ENCODE measurements around the gene UTP25.

DNA sequence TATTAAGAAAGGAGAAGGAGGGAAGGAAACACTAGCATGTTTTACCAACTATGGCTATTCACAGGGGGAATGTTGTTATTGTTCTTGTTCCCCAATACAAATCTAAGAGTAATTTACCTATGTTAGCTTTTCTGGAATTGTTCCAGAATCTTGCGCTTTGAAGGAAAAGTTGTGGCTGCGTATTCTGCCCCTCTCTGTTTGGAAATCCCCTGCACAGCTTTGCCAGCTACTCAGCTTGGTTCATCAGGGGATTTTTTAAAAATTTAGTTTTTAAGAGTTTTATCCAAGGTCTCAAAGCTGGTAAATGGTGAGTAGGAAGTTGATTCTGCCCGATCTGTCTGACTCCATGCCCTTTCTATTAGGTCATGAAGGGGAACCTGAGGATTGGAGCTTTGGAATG, 12.3 kb upstream of the UTP25 start:
- no peak for TF ChIP-seq CTCF (IDR thresholded peaks at IDR 0.05)
- TF ChIP-seq POLR2A (IDR thresholded peaks at IDR 0.05): no peak

All from adrenal gland (tissue), 5 donors.